H1 (cell line): ENCODE results near the gene ACYP1.

Source experiments
- ASH2L ChIP-seq: fragments of 200-600, 300-600 bp; sonication (generic); IDR thresholded peaks from one replicate; pipeline ENCODE4 v1.7.1; 2017; ENCODE audit warnings: low read length
- ATF2 ChIP-seq: IDR thresholded peaks from 2 replicates; pipeline ENCODE4 v1.6.1; 2012; ENCODE audit warnings: low read length, inconsistent platforms
- CBX5 ChIP-seq: fragments of 300-800, 300-1000 bp; sonication (generic); IDR thresholded peaks from 2 replicates; pipeline ENCODE4 v1.7.1; 2016; ENCODE audit warnings: antibody characterized with exemption, low read length, low read depth
- CREB1 ChIP-seq: IDR thresholded peaks from 2 replicates; pipeline ENCODE4 v1.6.1; 2012; ENCODE audit warnings: inconsistent platforms
- CTCF ChIP-seq, 3 experiments: IDR thresholded peaks; 1 replicate in 2 of 3; 2 replicates in 1 of 3; pipeline versions ENCODE4 v1.5.1 to v1.6.1; 2011; ENCODE audit warnings: low read length in 3 of 3, mild to moderate bottlenecking in 3 of 3, inconsistent platforms in 2 of 3, low read depth in 1 of 3, moderate library complexity in 1 of 3; ENCODE audit not compliant: insufficient read depth in 1 of 3; ENCODE audit errors: control extremely low read depth in 1 of 3
- EZH2 ChIP-seq: fragments of 200-600 bp; sonication (generic); IDR thresholded peaks from 2 replicates; pipeline ENCODE4 v1.7.1; 2012; ENCODE audit warnings: low read depth, mild to moderate bottlenecking, moderate library complexity, low read length, inconsistent platforms; ENCODE audit not compliant: severe bottlenecking
- GTF2F1 ChIP-seq: IDR thresholded peaks from 2 replicates; pipeline ENCODE4 v1.6.1; 2012; ENCODE audit warnings: low read depth, low read length, improper control_type of control experiment, borderline replicate concordance
- JUN ChIP-seq: IDR thresholded peaks from 2 replicates; pipeline ENCODE4 v1.6.1; 2011; ENCODE audit warnings: low read depth, mild to moderate bottlenecking, improper control_type of control experiment, low read length
- POLR2A ChIP-seq, 2 experiments: IDR thresholded peaks; 1 replicate in 1 of 2; 2 replicates in 1 of 2; pipeline ENCODE4 v1.6.1; 2011; ENCODE audit warnings: low read depth in 2 of 2, low read length in 2 of 2, mild to moderate bottlenecking in 2 of 2; ENCODE audit errors: control extremely low read depth in 1 of 2
- RBBP5 ChIP-seq: IDR thresholded peaks from 2 replicates; pipeline ENCODE4 v1.7.1; 2012; ENCODE audit warnings: low read depth, mild to moderate bottlenecking, inconsistent platforms, low read length, moderate library complexity, borderline replicate concordance
- TAF1 ChIP-seq: IDR thresholded peaks from 2 replicates; pipeline ENCODE4 v1.6.1; 2011; ENCODE audit warnings: mild to moderate bottlenecking, low read depth, low read length

GRCh38 chr14:75049136-75049535 lies 14.7 kb downstream of the ACYP1 start:
- TF ChIP-seq CTCF (IDR thresholded peaks at IDR 0.05; ENCODE audit: control extremely low read depth in 1 of 3, insufficient read depth in 1 of 3, low read depth in 1 of 3, low read length in 3 of 3) (no peak), POLR2A (IDR thresholded peaks at IDR 0.05; ENCODE audit: control extremely low read depth in 1 of 2, low read depth in 2 of 2, low read length in 2 of 2) (no peak), EZH2 (no peak), ATF2 (no peak), TAF1 (no peak), CREB1 (no peak), GTF2F1 (no peak), RBBP5 (no peak), ASH2L (no peak), CBX5 (no peak), JUN (no peak)
